H1 (cell line): ENCODE measurements around the gene GCC1. TPM values are rescaled to one million over a fixed set of nuclear protein-coding genes. Genes with fewer than 3 reads are reported as not detected.

ENCODE experiments used
- CTCF ChIA-PET: fragments of 300-600 bp; sonication (Branson Sonifier 250); formaldehyde crosslinking; loops from one replicate; lab custom pipeline; 2021; ENCODE audit not compliant: partially characterized antibody; lab: Charles Lee
- POLR2A ChIA-PET: fragments of 300-600 bp; sonication (Branson Sonifier 250); formaldehyde crosslinking; loops from one replicate; lab custom pipeline; 2021; ENCODE audit warnings: inconsistent platforms; ENCODE audit not compliant: partially characterized antibody; lab: Charles Lee
- DNase-seq, 2 experiments: peaks; one replicate each; pipeline versions ENCODE4 v3.0.0 to v3.0.0-alpha.2; 2010 to 2022; ENCODE audit warnings: low spot score in 2 of 2, low read depth in 1 of 2, mixed read lengths in 1 of 2
- FAIRE-seq: peaks from 2 replicates; lab custom pipeline; 2011; peaks lifted over from hg19 to GRCh38; lab: Jason Lieb, UNC
- H2AFZ ChIP-seq: 2 replicates; pipeline ENCODE4 v1.8.1; 2012; ENCODE audit warnings: low read length, inconsistent platforms
- H2AK5ac ChIP-seq: 2 replicates; pipeline ENCODE4 v1.6.1; 2013; ENCODE audit warnings: low read depth, low read length
- H2BK120ac ChIP-seq: replicated peaks from 2 replicates; pipeline ENCODE3; 2013; ENCODE audit warnings: low read depth, low read length, inconsistent platforms
- H2BK12ac ChIP-seq: 2 replicates; pipeline ENCODE4 v1.6.1; 2013; ENCODE audit warnings: low read depth, low read length
- H2BK15ac ChIP-seq: 2 replicates; pipeline ENCODE4 v1.6.1; 2013; ENCODE audit warnings: low read length
- H2BK20ac ChIP-seq: 2 replicates; pipeline ENCODE4 v1.6.1; 2013; ENCODE audit warnings: low read length
- H2BK5ac ChIP-seq: 2 replicates; pipeline ENCODE4 v1.6.1; 2013; ENCODE audit warnings: low read depth, low read length
- H3K14ac ChIP-seq: 2 replicates; pipeline ENCODE4 v1.6.1; 2013; ENCODE audit warnings: inconsistent platforms; ENCODE audit not compliant: insufficient read length
- H3K18ac ChIP-seq: 2 replicates; pipeline ENCODE4 v1.6.1; 2013; ENCODE audit warnings: low read length; ENCODE audit errors: extremely low read depth
- H3K23ac ChIP-seq: 2 replicates; pipeline ENCODE4 v1.6.1; 2013; ENCODE audit warnings: inconsistent platforms; ENCODE audit not compliant: insufficient read length
- H3K23me2 ChIP-seq: 2 replicates; pipeline ENCODE4 v1.6.1; 2013; ENCODE audit warnings: low read depth, low read length
- H3K27ac ChIP-seq: 2 replicates; pipeline ENCODE4 v1.6.1; 2011; ENCODE audit warnings: low read depth, low read length, inconsistent platforms
- H3K27me3 ChIP-seq, 4 experiments: replicated peaks in 1 of 4; 1 replicate in 1 of 4; 2 replicates in 3 of 4; pipeline versions ENCODE4 v1.6.1 to v1.8.1; 2011 to 2013; ENCODE audit warnings: low read length in 3 of 4, mild to moderate bottlenecking in 3 of 4, inconsistent platforms in 2 of 4, mixed read lengths in 2 of 4, moderate library complexity in 1 of 4; ENCODE audit not compliant: control insufficient read depth in 3 of 4, insufficient read depth in 3 of 4; ENCODE audit errors: extremely low read depth in 1 of 4
- H3K36me3 ChIP-seq, 4 experiments: 2 replicates each; pipeline versions ENCODE4 v1.6.1 to v1.8.1; 2011 to 2013; ENCODE audit warnings: mild to moderate bottlenecking in 4 of 4, low read length in 3 of 4, moderate library complexity in 2 of 4, control low read depth in 1 of 4, inconsistent platforms in 1 of 4; ENCODE audit not compliant: insufficient read depth in 4 of 4, control insufficient read depth in 2 of 4
- H3K4ac ChIP-seq: replicated peaks from 2 replicates; pipeline ENCODE3; 2013; ENCODE audit warnings: low read length, low read depth, mixed read lengths, inconsistent platforms; ENCODE audit not compliant: insufficient read length
- H3K4me1 ChIP-seq, 4 experiments: replicated peaks in 1 of 4; 1 replicate in 1 of 4; 2 replicates in 3 of 4; pipeline versions ENCODE4 v1.6.1 to v1.8.1; 2011 to 2013; ENCODE audit warnings: low read length in 3 of 4, inconsistent platforms in 2 of 4, mixed read lengths in 1 of 4; ENCODE audit not compliant: insufficient read depth in 4 of 4, control insufficient read depth in 3 of 4
- H3K4me2 ChIP-seq, 2 experiments: 2 replicates each; pipeline versions ENCODE4 v1.6.1 to v1.8.1; 2011 to 2013; ENCODE audit warnings: low read depth in 2 of 2, low read length in 2 of 2, control low read depth in 1 of 2, inconsistent platforms in 1 of 2, mild to moderate bottlenecking in 1 of 2; ENCODE audit not compliant: insufficient read depth in 1 of 2
- H3K4me3 ChIP-seq, 4 experiments: fragments of 200-600, 300-600 bp in 1 of 4; sonication (generic), shearing (Covaris generic), sonication (Bioruptor Twin) in 1 of 4; 2 replicates each; pipeline versions ENCODE4 v1.5.1 to v1.8.1; 2011 to 2016; ENCODE audit warnings: low read length in 4 of 4, low read depth in 3 of 4, control low read depth in 2 of 4, inconsistent platforms in 2 of 4, mild to moderate bottlenecking in 2 of 4, mixed read lengths in 1 of 4, moderate library complexity in 1 of 4; ENCODE audit not compliant: insufficient read depth in 2 of 4; ENCODE audit errors: extremely low read depth in 1 of 4
- H3K56ac ChIP-seq: replicated peaks from 2 replicates; pipeline ENCODE3; 2013; ENCODE audit warnings: low read depth, mild to moderate bottlenecking, mixed read lengths, low read length, inconsistent platforms; ENCODE audit not compliant: insufficient read length
- H3K79me1 ChIP-seq: 2 replicates; pipeline ENCODE4 v1.6.1; 2013; ENCODE audit warnings: low read depth, low read length, control low read depth
- H3K79me2 ChIP-seq, 2 experiments: 2 replicates each; pipeline versions ENCODE4 v1.6.1 to v1.8.1; 2012 to 2013; ENCODE audit warnings: low read length in 2 of 2, mild to moderate bottlenecking in 2 of 2, inconsistent platforms in 1 of 2; ENCODE audit not compliant: insufficient read depth in 2 of 2, control insufficient read depth in 1 of 2
- H3K9ac ChIP-seq, 4 experiments: replicated peaks in 1 of 4; 1 replicate in 1 of 4; 2 replicates in 3 of 4; pipeline versions ENCODE4 v1.6.1 to v1.8.1; 2011 to 2013; ENCODE audit warnings: low read depth in 3 of 4, low read length in 3 of 4, control low read depth in 2 of 4, mild to moderate bottlenecking in 2 of 4, moderate library complexity in 2 of 4, inconsistent platforms in 1 of 4; ENCODE audit errors: extremely low read depth in 1 of 4
- H3K9me3 ChIP-seq, 2 experiments: 2 replicates each; pipeline versions ENCODE4 v1.6.1 to v1.8.1; 2012 to 2013; ENCODE audit warnings: mild to moderate bottlenecking in 2 of 2, moderate library complexity in 2 of 2, control low read depth in 1 of 2, inconsistent platforms in 1 of 2, low read depth in 1 of 2, low read length in 1 of 2, mixed read lengths in 1 of 2; ENCODE audit not compliant: insufficient read depth in 2 of 2
- H4K20me1 ChIP-seq, 2 experiments: replicated peaks in 1 of 2; 2 replicates each; pipeline versions ENCODE3 to v1.8.1; 2011 to 2013; ENCODE audit warnings: inconsistent platforms in 2 of 2, low read length in 2 of 2, mild to moderate bottlenecking in 1 of 2; ENCODE audit not compliant: insufficient read depth in 2 of 2, control insufficient read depth in 1 of 2
- H4K5ac ChIP-seq: 2 replicates; pipeline ENCODE4 v1.6.1; 2013; ENCODE audit warnings: low read length, low read depth, mixed read lengths, inconsistent platforms; ENCODE audit not compliant: insufficient read length
- H4K8ac ChIP-seq: 2 replicates; pipeline ENCODE4 v1.8.0; 2013; ENCODE audit warnings: mild to moderate bottlenecking, moderate library complexity, low read length, inconsistent platforms; ENCODE audit not compliant: insufficient read depth; ENCODE audit errors: extremely low read depth
- H4K91ac ChIP-seq: replicated peaks from 2 replicates; pipeline ENCODE3; 2013; ENCODE audit warnings: low read length, mixed read lengths, inconsistent platforms; ENCODE audit not compliant: insufficient read length
- BACH1 ChIP-seq: IDR thresholded peaks from 2 replicates; pipeline ENCODE4 v1.6.1; 2012; ENCODE audit warnings: low read length, improper control_type of control experiment
- CEBPB ChIP-seq: IDR thresholded peaks from 2 replicates; pipeline ENCODE4 v1.6.1; 2012; ENCODE audit warnings: low read depth, low read length
- EGR1 ChIP-seq: IDR thresholded peaks from 2 replicates; pipeline ENCODE4 v1.6.1; 2011; ENCODE audit warnings: low read depth, low read length, borderline replicate concordance
- EP300 ChIP-seq, 2 experiments: IDR thresholded peaks; 1 replicate in 1 of 2; 2 replicates in 1 of 2; pipeline ENCODE4 v1.6.1; 2011 to 2012; ENCODE audit warnings: low read depth in 2 of 2, low read length in 2 of 2, mild to moderate bottlenecking in 2 of 2, borderline replicate concordance in 1 of 2, inconsistent platforms in 1 of 2, moderate library complexity in 1 of 2
- JUND ChIP-seq: IDR thresholded peaks from 2 replicates; pipeline ENCODE4 v1.6.1; 2011; ENCODE audit warnings: mild to moderate bottlenecking, improper control_type of control experiment, low read length
- NANOG ChIP-seq: IDR thresholded peaks from 2 replicates; pipeline ENCODE4 v1.6.1; 2011; ENCODE audit warnings: low read length, low read depth, mild to moderate bottlenecking, inconsistent platforms; ENCODE audit not compliant: insufficient read depth, poor library complexity, severe bottlenecking
- NRF1 ChIP-seq: IDR thresholded peaks from 2 replicates; pipeline ENCODE4 v1.6.1; 2011; ENCODE audit warnings: mild to moderate bottlenecking, low read depth, low read length, improper control_type of control experiment
- SIN3A ChIP-seq, 2 experiments: IDR thresholded peaks in 1 of 2; conservative IDR thresholded peaks in 1 of 2; 2 replicates each; pipeline ENCODE4 v1.6.1; 2011 to 2012; ENCODE audit warnings: low read length in 2 of 2, improper control_type of control experiment in 1 of 2, low read depth in 1 of 2, mild to moderate bottlenecking in 1 of 2
- SP4 ChIP-seq: IDR thresholded peaks from 2 replicates; pipeline ENCODE4 v1.6.1; 2012; ENCODE audit warnings: low read length, inconsistent platforms
- ZNF274 ChIP-seq: IDR thresholded peaks from 2 replicates; pipeline ENCODE4 v1.7.0; 2012; ENCODE audit warnings: low read length, borderline replicate concordance; ENCODE audit errors: extremely low read depth
- WGBS, 2 experiments: shearing (Covaris generic) in 1 of 2; methylation state at CpG; one replicate each; pipeline versions ENCODE4 v1.1.6 to v1.1.7; 2013 to 2015; ENCODE audit warnings: low lambda C conversion rate in 2 of 2, mixed read lengths in 2 of 2, inconsistent platforms in 1 of 2, low coverage in 1 of 2, missing lambda C conversion rate in 1 of 2; ENCODE audit not compliant: insufficient replicate concordance in 2 of 2, insufficient coverage in 1 of 2, insufficient read length in 1 of 2; ENCODE audit errors: extremely low coverage in 1 of 2, missing lambda C conversion rate in 1 of 2; 5-methylcytosine and 5-hydroxymethylcytosine counted together
- polyA plus RNA-seq, 7 experiments: library from polyadenylated mRNA; depleted of rRNA in 3 of 7; stranded (reverse) in 5 of 7; unstranded in 2 of 7; fragments of >200 nt in 5 of 7; fragments of 200-250 nt in 2 of 7; gene quantifications; 1 replicate in 5 of 7; 2 replicates in 1 of 7; 4 replicates in 1 of 7; pipeline versions ENCODE4 v1.2.1 to v1.2.3, GENCODE V29; 2011 to 2013; ENCODE audit warnings: missing spikeins in 2 of 7, mixed read lengths in 2 of 7
- total RNA-seq: library from RNA; stranded (reverse); fragmentation: NEBNext Ultra II Directional; extraction: Animal tissue kit (Norgen Biotek cat#: 25700); gene quantifications from 2 replicates; pipeline ENCODE4 v1.2.1, GENCODE V29; 2021
- TF ChIP-seq, protein P1 (sequence below): IDR thresholded peaks from 2 replicates; pipeline ENCODE4 v1.6.1; 2012; ENCODE audit warnings: low read length, inconsistent platforms

GCC1 gene
- total and polyA plus RNA-seq, 2 of the 8 experiments (the other 6 are each of a cell fraction or from before 2014, with no cell fraction given) = 3.3 to 15.0 TPM

DNA sequence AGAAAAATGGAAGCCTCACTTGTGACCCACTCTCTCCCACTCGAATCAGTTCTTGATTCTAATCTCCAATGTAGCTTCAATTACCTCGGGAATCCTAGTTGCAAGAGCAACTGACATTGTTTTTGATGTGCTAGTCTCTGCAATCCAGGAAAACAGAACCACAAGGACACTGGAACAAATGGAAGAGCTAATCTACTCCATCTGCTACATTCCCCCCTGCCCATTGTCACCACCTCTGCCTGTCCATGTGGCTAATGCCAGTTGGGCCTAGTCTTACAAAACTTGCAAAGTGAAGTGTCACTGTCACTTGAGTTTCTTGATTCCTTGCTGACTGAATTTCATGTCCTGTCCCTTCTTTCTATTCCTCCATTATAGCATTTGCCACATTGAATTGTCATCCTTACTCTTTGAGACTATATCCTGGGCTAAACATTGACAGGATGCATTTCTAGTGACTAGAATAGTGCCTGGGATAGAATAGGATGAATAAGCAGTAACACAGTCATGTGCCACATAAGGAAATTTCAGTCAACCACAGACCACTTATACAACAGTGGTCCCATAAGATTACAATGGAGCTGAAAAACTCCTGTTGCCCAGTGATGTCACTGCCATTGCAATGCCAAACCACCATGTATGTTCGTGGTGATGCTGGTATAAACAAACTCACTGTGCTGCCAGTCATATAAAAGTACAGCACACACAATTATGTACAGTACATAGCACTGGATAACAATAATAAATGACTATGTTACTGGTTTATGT is 13.5 kb downstream of the GCC1 start:
- Histone ChIP-seq H4K8ac (no peak overlapping the region), H2BK5ac (no peak overlapping the region), H3K36me3 (no peaks in the 10 kb centered on the region), H2BK15ac (no peak overlapping the region), H4K5ac (no peak overlapping the region), H3K14ac (no peak overlapping the region), H3K56ac (no peak overlapping the region), H3K23ac (no peak overlapping the region), H3K27ac (no peak overlapping the region), H2BK12ac (no peak overlapping the region), H3K18ac (no peak overlapping the region), H3K79me2 (no peaks in the 10 kb centered on the region), H4K91ac (no peak overlapping the region), H2AFZ (no peak overlapping the region), H3K23me2 (no peaks in the 10 kb centered on the region), H2AK5ac (no peak overlapping the region), H3K4me1 (no peaks in the 10 kb centered on the region), H3K27me3 (no peaks in the 10 kb centered on the region), H4K20me1 (peaks cover 0 to 1% of the 10 kb centered on the region in 2 experiments), H3K4me2 (no peak overlapping the region), H3K4ac (no peak overlapping the region), H2BK20ac (no peak overlapping the region), H2BK120ac (no peak overlapping the region), H3K9me3 (no peaks in the 10 kb centered on the region), H3K9ac (no peak overlapping the region), H3K4me3 (no peak overlapping the region), H3K79me1 (no peaks in the 10 kb centered on the region)
- no peak for FAIRE-seq
- 86% methylated on average over 3 of the region's 3 CpGs; no CpG with 5 or more reads in 1 of the 2 experiments for WGBS, 2 experiments
- no peak for DNase-seq
- ChIA-PET POLR2A (no interaction called here), CTCF (interaction anchor here (0.6 to 2.0 kb wide), 3 partner anchors 9 to 67 kb away, joined by 3 to 5 read pairs (median 5); no protein-coding TSS in a partner anchor)
- TF ChIP-seq NANOG = no peak
- TF ChIP-seq BACH1 = no peak
- no peak for TF ChIP-seq EP300 (IDR thresholded peaks at IDR 0.05; ENCODE audit: borderline replicate concordance in 1 of 2, low read depth in 2 of 2, low read length in 2 of 2)
- TF ChIP-seq, protein P1, sequence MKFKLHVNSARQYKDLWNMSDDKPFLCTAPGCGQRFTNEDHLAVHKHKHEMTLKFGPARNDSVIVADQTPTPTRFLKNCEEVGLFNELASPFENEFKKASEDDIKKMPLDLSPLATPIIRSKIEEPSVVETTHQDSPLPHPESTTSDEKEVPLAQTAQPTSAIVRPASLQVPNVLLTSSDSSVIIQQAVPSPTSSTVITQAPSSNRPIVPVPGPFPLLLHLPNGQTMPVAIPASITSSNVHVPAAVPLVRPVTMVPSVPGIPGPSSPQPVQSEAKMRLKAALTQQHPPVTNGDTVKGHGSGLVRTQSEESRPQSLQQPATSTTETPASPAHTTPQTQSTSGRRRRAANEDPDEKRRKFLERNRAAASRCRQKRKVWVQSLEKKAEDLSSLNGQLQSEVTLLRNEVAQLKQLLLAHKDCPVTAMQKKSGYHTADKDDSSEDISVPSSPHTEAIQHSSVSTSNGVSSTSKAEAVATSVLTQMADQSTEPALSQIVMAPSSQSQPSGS = no peak
- TF ChIP-seq SP4 = no peak
- TF ChIP-seq ZNF274 = no peak
- no peak for TF ChIP-seq JUND
- TF ChIP-seq NRF1 = no peak
- TF ChIP-seq EGR1 = no peak
- no peak for TF ChIP-seq SIN3A (conservative IDR thresholded peaks at IDR 0.05 in 1 of 2, IDR thresholded peaks at IDR 0.05 in 1 of 2; ENCODE audit: low read depth in 1 of 2, low read length in 2 of 2)
- TF ChIP-seq CEBPB = no peak
